Fibroblast of the aortic adventitia (primary cell): Measurements from ENCODE around the gene FLII. TPM values are rescaled to one million over a fixed set of nuclear protein-coding genes. Genes with fewer than 3 reads are reported as not detected.

Source experiments
- DNase-seq: peaks from one replicate; pipeline ENCODE4 v3.0.0-alpha.2; 2010; ENCODE audit warnings: low read depth
- H3K4me3 ChIP-seq: 2 replicates; pipeline ENCODE4 v1.5.1; 2011; ENCODE audit warnings: low read depth, mild to moderate bottlenecking, control low read depth, low read length, moderate library complexity
- total RNA-seq: library from RNA; depleted of rRNA; stranded (reverse); fragments of >200 nt; gene quantifications from 2 replicates; pipeline ENCODE4 v1.2.3, GENCODE V29; 2012; ENCODE audit warnings: low replicate concordance
- TF ChIP-seq, protein P1 (sequence below): IDR thresholded peaks from 2 replicates; pipeline ENCODE4 v1.5.1; 2011; ENCODE audit warnings: mild to moderate bottlenecking, low read length, control low read depth, inconsistent platforms; ENCODE audit not compliant: insufficient read depth

FLII gene
- total RNA-seq, 1 donor = 305 TPM

DNA sequence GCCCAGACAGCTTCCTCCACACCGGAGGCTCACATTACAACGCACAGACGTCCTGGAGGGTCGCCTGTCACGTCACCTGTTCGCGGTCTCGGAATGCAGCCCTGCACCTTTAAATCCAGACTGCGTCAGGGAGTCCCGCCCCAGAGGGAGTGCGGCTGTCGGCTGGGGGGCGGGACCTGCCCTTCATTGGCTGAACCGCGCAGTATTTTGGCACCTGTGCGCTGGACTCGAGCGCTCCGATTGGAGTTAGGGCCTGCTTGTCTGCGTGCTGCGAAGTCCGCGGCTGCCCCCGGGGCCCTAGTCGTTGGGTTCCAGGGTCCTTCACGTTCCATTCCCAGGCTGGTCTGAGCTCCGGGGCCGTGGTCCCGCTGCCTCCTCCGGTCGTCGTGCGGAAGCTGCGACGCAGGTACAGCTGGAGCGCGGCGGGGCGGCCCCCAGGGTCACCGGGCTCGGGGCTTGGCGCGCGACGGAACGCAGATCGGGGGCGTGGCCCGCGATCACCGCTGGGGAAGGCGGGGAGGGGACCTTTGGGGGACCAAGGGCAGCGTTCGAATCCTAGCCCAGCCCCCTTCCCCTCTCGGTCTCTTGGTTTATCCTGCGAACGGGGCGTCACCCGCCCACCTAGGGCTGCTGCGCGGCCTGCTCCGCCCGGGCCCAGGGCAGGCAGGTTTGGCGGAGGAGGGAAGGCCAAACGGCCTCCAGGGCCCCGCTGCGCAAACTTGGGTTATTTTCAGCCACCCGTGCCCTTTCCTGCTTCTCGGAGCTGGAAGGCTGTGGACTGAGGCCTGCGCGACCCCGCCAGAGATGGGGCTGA is 2.0 kb upstream of the FLII start, which contains the start of gene MIEF2:
Gene MIEF2, plus strand, starts transcription at position 331 of the 814 bp plus-strand sequence. CDS start 2,059 bp downstream, outside the sequence.
- peak within 1 kb of the TSS; percentile 89 for H3K4me3 ChIP-seq
- DNase-seq = peak; percentile 94
- TF ChIP-seq, protein P1, sequence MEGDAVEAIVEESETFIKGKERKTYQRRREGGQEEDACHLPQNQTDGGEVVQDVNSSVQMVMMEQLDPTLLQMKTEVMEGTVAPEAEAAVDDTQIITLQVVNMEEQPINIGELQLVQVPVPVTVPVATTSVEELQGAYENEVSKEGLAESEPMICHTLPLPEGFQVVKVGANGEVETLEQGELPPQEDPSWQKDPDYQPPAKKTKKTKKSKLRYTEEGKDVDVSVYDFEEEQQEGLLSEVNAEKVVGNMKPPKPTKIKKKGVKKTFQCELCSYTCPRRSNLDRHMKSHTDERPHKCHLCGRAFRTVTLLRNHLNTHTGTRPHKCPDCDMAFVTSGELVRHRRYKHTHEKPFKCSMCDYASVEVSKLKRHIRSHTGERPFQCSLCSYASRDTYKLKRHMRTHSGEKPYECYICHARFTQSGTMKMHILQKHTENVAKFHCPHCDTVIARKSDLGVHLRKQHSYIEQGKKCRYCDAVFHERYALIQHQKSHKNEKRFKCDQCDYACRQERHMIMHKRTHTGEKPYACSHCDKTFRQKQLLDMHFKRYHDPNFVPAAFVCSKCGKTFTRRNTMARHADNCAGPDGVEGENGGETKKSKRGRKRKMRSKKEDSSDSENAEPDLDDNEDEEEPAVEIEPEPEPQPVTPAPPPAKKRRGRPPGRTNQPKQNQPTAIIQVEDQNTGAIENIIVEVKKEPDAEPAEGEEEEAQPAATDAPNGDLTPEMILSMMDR = no peak

DNA sequence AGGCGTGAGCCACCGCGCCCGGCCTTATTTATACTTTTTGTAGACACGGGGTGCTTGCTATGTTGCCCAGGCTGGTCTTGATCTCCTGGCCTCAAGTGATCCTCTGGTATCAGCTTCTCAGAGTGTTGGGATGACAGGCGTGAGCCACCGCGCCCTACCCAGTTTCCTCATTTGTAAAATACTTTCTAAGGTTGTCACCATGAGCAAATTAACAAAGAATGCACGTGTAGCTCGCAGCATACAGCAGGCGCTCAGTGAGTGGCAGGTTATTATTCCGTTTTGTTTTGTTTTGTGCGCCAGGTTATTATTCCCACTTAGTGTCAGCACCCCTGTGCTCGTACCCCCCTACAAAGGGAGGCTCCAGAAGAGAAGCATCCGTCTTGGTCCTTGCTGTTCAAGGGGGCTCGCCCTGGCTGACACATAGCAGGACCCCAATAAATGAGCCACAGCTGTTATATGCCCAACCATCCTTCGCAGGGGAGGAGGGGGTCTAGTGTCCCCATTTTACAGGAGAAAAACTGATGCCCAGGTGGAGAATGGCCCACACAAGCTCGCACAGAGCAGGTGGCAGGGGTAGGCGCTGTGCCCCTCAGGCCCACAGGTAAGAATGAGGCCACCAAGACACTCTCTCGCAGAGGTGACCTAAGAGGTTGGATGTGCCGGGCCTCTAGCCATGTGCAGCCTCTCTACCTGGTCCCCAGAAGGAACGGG is 1.2 kb upstream of the FLII start:
- H3K4me3 ChIP-seq = peak overlapping the region; percentile 42
- TF ChIP-seq, protein P1 = no peak
- no peak for DNase-seq

DNA sequence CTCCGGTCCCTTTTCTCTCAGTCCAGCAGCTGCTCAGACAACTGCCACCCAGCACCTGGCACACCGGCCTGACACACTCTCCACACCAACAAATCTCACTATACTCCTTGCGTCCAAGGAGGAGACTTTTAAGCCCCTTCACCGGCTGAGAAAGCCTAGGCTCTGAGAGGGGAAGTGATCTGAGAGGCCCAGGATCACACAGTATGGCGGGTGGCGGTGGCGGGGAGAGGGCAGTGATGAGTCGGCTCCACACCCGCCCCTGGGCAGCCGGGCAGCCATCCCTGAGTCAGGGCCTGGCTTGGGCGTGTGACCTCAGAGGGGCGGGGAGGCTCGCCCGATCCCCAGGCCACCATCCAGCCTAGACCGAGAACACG is 569 bp downstream of the FLII start:
- peak; percentile 56 for DNase-seq
- TF ChIP-seq, protein P1 = no peak
- H3K4me3 ChIP-seq = peak overlapping the region; percentile 89

DNA sequence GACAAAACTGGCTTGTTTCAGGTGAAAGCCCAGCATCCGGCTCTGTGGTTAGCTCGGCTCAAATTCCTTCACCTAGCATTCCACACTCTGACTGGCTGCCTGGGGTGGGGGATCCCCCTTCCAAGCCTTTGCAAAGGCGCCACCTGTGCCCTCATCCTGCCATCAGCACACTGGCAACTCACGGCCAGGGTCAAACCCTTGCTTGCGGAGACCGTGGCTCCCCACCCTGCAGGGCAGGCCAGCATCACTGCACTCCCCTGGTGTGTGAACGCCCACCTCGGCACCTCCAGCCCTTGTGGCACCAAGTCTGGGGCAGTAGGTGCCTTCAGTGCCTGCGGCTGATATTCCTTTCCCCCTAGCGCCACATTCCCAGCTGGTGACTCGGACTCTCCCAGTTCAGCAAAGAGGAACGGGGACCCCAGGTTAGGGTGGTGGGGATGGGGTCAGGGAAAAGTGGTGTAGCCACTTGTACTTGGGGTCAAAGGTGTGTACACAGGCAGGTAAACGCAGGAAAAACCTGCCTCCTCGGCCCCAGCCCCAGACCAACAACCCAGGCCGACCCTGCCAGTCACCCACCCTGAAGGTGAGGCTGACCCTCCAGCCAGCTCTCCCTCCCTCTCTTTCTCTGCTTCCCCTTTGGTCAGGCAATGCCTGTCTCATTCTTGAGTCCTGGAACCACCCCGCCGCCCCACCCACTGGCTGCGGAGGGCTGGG is 1.1 kb downstream of the FLII start:
- H3K4me3 ChIP-seq = peak overlapping the region; percentile 89
- DNase-seq = no peak
- TF ChIP-seq, protein P1 = no peak

DNA sequence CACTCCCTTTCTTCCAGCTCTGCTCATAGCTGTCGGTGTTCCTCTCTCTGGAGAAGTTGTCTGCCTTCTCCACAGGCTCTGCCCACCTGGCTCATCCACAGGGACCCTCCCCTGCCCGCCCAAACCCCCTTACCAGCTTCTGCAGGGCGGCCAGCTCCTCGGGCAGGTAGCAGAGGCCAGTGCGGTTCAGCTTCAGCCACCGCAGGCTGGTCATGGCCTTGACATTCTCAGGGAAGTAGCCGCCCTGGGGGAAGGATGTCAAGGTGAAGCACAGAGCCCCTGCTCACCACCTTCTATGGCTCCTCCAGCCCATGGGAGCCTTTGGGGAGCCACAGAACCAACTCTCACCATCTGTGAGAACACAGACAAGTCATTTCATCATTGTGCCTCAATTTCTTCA is 1.8 kb downstream of the FLII start:
- TF ChIP-seq, protein P1 = no peak
- H3K4me3 ChIP-seq = peak overlapping the region; percentile 89
- no peak for DNase-seq

DNA sequence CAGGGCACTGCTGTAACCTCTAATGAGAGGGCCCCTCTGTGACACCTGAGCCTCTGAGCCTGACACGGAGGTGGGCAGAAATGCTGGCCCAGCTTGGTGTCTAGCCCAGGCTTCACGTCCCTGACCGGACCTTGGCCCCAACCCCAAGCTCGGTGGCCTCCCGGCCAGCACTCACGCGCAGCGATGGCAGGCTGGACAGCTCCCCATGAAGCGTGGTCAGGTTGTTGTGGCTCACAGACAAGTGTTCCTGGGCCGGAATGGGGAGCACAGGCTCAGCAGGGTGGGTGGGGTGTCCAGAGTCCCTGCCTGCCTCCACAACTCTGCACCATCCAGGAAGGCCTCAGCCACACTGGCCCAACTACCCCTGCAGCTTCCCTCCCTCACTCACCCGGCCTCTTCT is 2.2 kb downstream of the FLII start:
- TF ChIP-seq, protein P1 = no peak
- no peak for DNase-seq
- peak overlapping the region; percentile 17 for H3K4me3 ChIP-seq
